Mononuclear cell (primary cell): ENCODE measurements around the gene SPSB2. TPM values are rescaled to one million over a fixed set of nuclear protein-coding genes. Genes with fewer than 3 reads are reported as not detected.

Experiments used
- H3K27me3 ChIP-seq: 2 replicates; pipeline ENCODE4 v1.6.0; 2011; ENCODE audit warnings: low read length, control low read depth; ENCODE audit not compliant: insufficient read depth
- H3K4me1 ChIP-seq: 2 replicates; pipeline ENCODE4 v1.5.1; 2011; ENCODE audit warnings: mild to moderate bottlenecking, low read length, control low read depth; ENCODE audit not compliant: insufficient read depth
- H3K4me3 ChIP-seq: 2 replicates; pipeline ENCODE4 v1.5.1; 2011; ENCODE audit warnings: mild to moderate bottlenecking, low read length, moderate library complexity
- H3K9me3 ChIP-seq: 2 replicates; pipeline ENCODE4 v1.5.1; 2011; ENCODE audit warnings: low read depth, mild to moderate bottlenecking, control low read depth, low read length
- total RNA-seq: library from RNA; depleted of rRNA; stranded (reverse); fragments of >200 nt; gene quantifications from one replicate; pipeline ENCODE4 v1.2.3, GENCODE V29; 2012

Gene SPSB2, protein sequence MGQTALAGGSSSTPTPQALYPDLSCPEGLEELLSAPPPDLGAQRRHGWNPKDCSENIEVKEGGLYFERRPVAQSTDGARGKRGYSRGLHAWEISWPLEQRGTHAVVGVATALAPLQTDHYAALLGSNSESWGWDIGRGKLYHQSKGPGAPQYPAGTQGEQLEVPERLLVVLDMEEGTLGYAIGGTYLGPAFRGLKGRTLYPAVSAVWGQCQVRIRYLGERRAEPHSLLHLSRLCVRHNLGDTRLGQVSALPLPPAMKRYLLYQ
- total RNA-seq: 1.6 TPM

GRCh38 chr12:6873094-6874014 lies at the start of gene SPSB2:
SPSB2 (minus strand) TSS chr12:6873303; CDS start chr12:6872901, 402 bp downstream.
- peaks cover 56% of the 10 kb centered on the region for H3K4me1 ChIP-seq
- H3K4me3 ChIP-seq: peak within 1 kb of the TSS; percentile 81
- no peaks in the 10 kb centered on the region for H3K9me3 ChIP-seq
- no peaks in the 10 kb centered on the region for H3K27me3 ChIP-seq

GRCh38 chr12:6921996-6922946 lies 49.2 kb upstream of the SPSB2 start:
- Histone ChIP-seq H3K27me3 (no peaks in the 10 kb centered on the region), H3K4me1 (peaks cover 36% of the 10 kb centered on the region)

GRCh38 chr12:6921539-6921938 lies 48.4 kb upstream of the SPSB2 start:
- Histone ChIP-seq H3K4me3 (no peak overlapping the region), H3K27me3 (no peaks in the 10 kb centered on the region), H3K4me1 (peaks cover 30% of the 10 kb centered on the region), H3K9me3 (no peaks in the 10 kb centered on the region)

More at GRCh38 chr12:6921996-6922946, 49.2 kb upstream of the SPSB2 start:
- Histone ChIP-seq H3K9me3 (no peaks in the 10 kb centered on the region), H3K4me3 (no peak overlapping the region)

DNA sequence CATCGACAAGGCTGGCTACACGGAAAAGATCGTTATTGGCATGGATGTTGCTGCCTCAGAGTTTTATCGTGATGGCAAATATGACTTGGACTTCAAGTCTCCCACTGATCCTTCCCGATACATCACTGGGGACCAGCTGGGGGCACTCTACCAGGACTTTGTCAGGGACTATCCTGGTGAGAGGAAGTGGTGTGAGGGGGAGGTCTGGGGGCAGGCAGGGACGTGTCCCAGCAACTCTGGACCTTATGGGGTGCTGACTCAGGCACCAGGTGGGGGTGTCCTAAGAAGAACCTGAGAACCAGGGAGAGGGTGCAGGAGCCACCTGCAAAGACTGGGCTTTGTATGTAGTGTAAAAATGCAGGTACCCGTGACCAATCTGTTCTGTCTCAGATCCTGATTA lies 46.5 kb upstream of the SPSB2 start:
- no peak overlapping the region for H3K4me3 ChIP-seq
- H3K27me3 ChIP-seq: peaks cover 3% of the 10 kb centered on the region

GRCh38 chr12:6917491-6918231 lies 44.6 kb upstream of the SPSB2 start:
- Histone ChIP-seq H3K27me3 (peaks cover 11% of the 10 kb centered on the region), H3K4me1 (peaks cover 25% of the 10 kb centered on the region), H3K9me3 (no peaks in the 10 kb centered on the region), H3K4me3 (no peak overlapping the region)

More for the DNA sequence above, 46.5 kb upstream of the SPSB2 start:
- H3K4me1 ChIP-seq: peaks cover 35% of the 10 kb centered on the region
- H3K9me3 ChIP-seq: no peaks in the 10 kb centered on the region

GRCh38 chr12:6916426-6917200 lies 43.5 kb upstream of the SPSB2 start:
- Histone ChIP-seq H3K27me3 (peaks cover 11% of the 10 kb centered on the region), H3K4me1 (peaks cover 17% of the 10 kb centered on the region), H3K9me3 (no peaks in the 10 kb centered on the region), H3K4me3 (no peak overlapping the region)

DNA sequence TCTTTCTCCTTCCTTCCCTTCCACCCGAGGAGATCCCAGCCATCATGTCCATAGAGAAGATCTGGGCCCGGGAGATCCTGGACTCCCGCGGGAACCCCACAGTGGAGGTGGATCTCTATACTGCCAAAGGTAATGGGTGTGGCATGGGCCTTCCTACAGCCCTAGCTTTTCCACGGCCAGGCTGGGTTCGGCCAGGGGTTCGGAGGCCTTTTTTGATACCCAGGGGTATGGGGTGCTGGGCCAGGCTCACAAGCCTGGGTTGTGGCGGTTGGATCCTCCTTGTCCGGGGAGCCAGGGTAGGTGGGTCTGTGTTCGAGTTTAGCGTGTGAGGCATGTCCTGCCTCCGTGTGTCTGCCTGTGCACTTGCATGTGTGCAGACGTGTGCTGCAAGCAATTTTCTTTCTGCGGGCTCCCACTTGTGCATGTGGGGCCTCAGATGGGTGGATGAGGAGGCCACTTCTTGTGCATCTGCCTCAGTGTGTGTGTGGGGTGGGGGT lies 42.7 kb upstream of the SPSB2 start:
- Histone ChIP-seq H3K4me3 (no peak overlapping the region), H3K9me3 (no peaks in the 10 kb centered on the region), H3K27me3 (peaks cover 11% of the 10 kb centered on the region), H3K4me1 (peaks cover 17% of the 10 kb centered on the region)

- Histone ChIP-seq H3K4me3 (peak overlapping the region; percentile 43), H3K9me3 (no peaks in the 10 kb centered on the region)
Measured at GRCh38 chr12:6914947-6915788, 42.1 kb upstream of the SPSB2 start.

GRCh38 chr12:6914246-6914946 lies 41.3 kb upstream of the SPSB2 start, which contains the start of gene ENO2:
ENO2 (plus strand) TSS chr12:6914580; CDS start chr12:6915833, 1,253 bp downstream.
- H3K27me3 ChIP-seq: peaks cover 11% of the 10 kb centered on the region
- peaks cover 17% of the 10 kb centered on the region for H3K4me1 ChIP-seq
- no peaks in the 10 kb centered on the region for H3K9me3 ChIP-seq
- peak within 1 kb of the TSS; percentile 43 for H3K4me3 ChIP-seq

More at GRCh38 chr12:6914947-6915788, 42.1 kb upstream of the SPSB2 start:
- Histone ChIP-seq H3K27me3 (peaks cover 11% of the 10 kb centered on the region), H3K4me1 (peaks cover 17% of the 10 kb centered on the region)

DNA sequence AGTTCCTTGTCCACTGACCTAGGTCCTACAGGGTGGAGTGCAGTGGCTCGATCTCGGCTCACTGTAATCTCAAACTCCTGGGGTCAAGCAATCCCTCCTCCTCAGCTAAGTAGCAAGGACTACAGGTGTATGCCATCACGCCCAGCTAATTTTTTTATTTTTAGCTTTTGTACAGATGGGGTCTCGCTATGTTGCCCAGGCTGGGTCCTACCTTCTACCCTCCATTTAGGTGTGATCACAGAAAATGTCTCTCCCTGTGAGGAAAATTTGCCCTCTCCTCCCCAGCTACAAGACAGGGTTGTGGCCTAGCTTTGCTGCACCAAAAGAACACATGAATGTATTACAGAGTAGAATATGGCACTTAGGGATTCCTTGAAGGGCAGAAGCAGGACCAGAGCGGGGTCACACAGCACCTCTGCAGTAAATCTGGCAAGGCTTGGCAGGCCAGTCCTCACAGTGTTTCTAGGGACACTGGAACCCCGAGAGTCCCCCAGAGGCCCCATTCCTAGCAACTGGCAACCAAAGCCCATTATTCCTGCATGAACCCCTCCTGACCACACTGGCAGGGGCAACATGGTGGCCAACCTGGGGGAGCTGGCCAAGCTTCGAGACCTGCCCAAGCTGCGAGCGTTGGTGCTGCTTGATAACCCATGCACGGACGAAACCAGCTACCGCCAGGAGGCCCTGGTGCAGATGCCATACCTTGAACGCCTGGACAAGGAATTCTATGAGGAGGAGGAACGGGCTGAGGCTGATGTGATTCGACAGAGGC lies 39.2 kb upstream of the SPSB2 start:
- peaks cover 11% of the 10 kb centered on the region for H3K27me3 ChIP-seq

DNA sequence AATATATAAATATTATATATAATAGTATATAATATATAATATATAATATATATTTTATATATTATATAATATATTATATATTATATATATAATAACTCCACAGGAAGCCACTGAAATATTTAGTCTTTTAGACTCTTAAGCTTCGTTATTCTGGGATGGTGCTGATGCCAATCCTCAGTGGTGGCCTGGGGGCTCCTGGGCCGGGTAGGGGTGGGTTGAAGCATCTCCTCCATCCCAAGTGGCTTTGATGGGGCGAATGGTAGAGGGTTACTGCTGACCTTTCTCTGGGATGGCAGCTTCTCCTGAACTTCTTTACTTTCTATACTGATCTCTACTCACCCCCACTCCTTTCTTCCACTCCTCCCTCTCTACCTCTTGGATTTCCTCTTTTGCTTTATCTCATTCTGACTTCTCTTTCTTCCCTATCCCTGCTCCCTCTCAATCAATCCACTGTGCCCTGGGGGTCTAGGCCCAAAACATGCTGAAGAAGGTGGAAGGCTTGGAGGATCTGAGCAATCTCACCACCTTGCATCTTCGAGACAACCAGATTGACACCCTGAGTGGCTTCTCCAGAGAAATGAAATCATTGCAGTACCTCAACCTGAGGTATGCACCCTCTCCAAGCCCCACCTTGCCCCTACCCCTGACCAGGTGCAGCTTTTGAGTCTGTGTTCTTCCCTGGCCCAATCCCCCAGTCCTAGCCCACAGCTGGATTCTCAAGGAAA lies 36.5 kb upstream of the SPSB2 start:
- Histone ChIP-seq H3K27me3 (peaks cover 9% of the 10 kb centered on the region), H3K4me1 (peaks cover 18% of the 10 kb centered on the region), H3K4me3 (no peak overlapping the region), H3K9me3 (no peaks in the 10 kb centered on the region)

More for the DNA sequence above, 39.2 kb upstream of the SPSB2 start:
- H3K4me1 ChIP-seq: peaks cover 17% of the 10 kb centered on the region
- no peaks in the 10 kb centered on the region for H3K9me3 ChIP-seq
- H3K4me3 ChIP-seq: no peak overlapping the region
